Smooth muscle cell (in vitro differentiated cells): ENCODE results near the gene KIAA0040. TPM values are rescaled to one million over a fixed set of nuclear protein-coding genes. Genes with fewer than 3 reads are reported as not detected.

ENCODE experiments used
- DNase-seq: peaks from one replicate; lab custom pipeline; 2025; ENCODE audit not compliant: unreplicated experiment; lab: John Stamatoyannopoulos, UW
- H2AFZ ChIP-seq: fragments of 200-600 bp; sonication (generic); 2 replicates; pipeline ENCODE4 v1.6.0; 2016; ENCODE audit warnings: antibody characterized with exemption, low read depth, mild to moderate bottlenecking
- H3F3A ChIP-seq: fragments of 200-600 bp; sonication (generic); 2 replicates; pipeline ENCODE4 v1.6.0; 2017; ENCODE audit warnings: antibody characterized with exemption, low read depth
- H3K27ac ChIP-seq: fragments of 200-600 bp; sonication (generic); 2 replicates; pipeline ENCODE4 v1.5.1; 2016; ENCODE audit warnings: low read depth, mild to moderate bottlenecking
- H3K27me3 ChIP-seq: fragments of 200-600 bp; sonication (generic); 2 replicates; pipeline ENCODE4 v1.6.1; 2016; ENCODE audit warnings: low read depth, mild to moderate bottlenecking
- H3K36me3 ChIP-seq: fragments of 200-600 bp; sonication (generic); 2 replicates; pipeline ENCODE4 v1.5.1; 2016; ENCODE audit warnings: low read depth
- H3K4me1 ChIP-seq: fragments of 200-600 bp; sonication (generic); 2 replicates; pipeline ENCODE4 v1.5.1; 2016; ENCODE audit warnings: low read depth
- H3K4me2 ChIP-seq: fragments of 200-600 bp; sonication (generic); 2 replicates; pipeline ENCODE4 v1.6.0; 2016; ENCODE audit warnings: mild to moderate bottlenecking
- H3K4me3 ChIP-seq: fragments of 200-600 bp; sonication (generic); 2 replicates; pipeline ENCODE4 v1.5.1; 2016; ENCODE audit warnings: mild to moderate bottlenecking
- H3K79me2 ChIP-seq: fragments of 200-600 bp; sonication (generic); 2 replicates; pipeline ENCODE4 v1.6.0; 2016; ENCODE audit warnings: low read depth, mild to moderate bottlenecking
- H3K9ac ChIP-seq: fragments of 200-600 bp; sonication (generic); 2 replicates; pipeline ENCODE4 v1.6.0; 2016; ENCODE audit warnings: low read depth
- H3K9me3 ChIP-seq: fragments of 200-600 bp; sonication (generic); replicated peaks from 2 replicates; pipeline ENCODE4 v1.5.1; 2016; ENCODE audit warnings: low read depth
- H4K20me1 ChIP-seq: fragments of 200-600 bp; sonication (generic); 2 replicates; pipeline ENCODE4 v1.6.0; 2016; ENCODE audit warnings: low read depth
- CTCF ChIP-seq: fragments of 200-600 bp; sonication (generic); IDR thresholded peaks from 2 replicates; pipeline ENCODE4 v1.5.1; 2017; ENCODE audit warnings: borderline replicate concordance, mild to moderate bottlenecking, antibody characterized with exemption; ENCODE audit not compliant: insufficient read depth, poor library complexity, severe bottlenecking
- WGBS: methylation state at CpG from one replicate; pipeline ENCODE4 v1.1.7; 2016; ENCODE audit warnings: low lambda C conversion rate; 5-methylcytosine and 5-hydroxymethylcytosine counted together
- polyA plus RNA-seq: library from polyadenylated mRNA; unstranded; fragments of >200 nt; fragmentation: Nextera tagmentation; extraction: Ambion mirVana; gene quantifications from 2 replicates; pipeline ENCODE4 v1.2.1, GENCODE V29; 2016
- total RNA-seq: library from RNA; depleted of rRNA; stranded (reverse); fragments of >200 nt; gene quantifications from 2 replicates; pipeline ENCODE4 v1.2.3, GENCODE V29; 2014

Gene KIAA0040
- total and polyA plus RNA-seq, 2 experiments from 2014 or later = 3.8 to 8.9 TPM

GRCh38 chr1:175118375-175119367 is 73.9 kb downstream of the KIAA0040 start:
- H4K20me1 ChIP-seq = no peaks in the 10 kb centered on the region
- no peak overlapping the region for H3K27ac ChIP-seq
- no peak for DNase-seq
- peaks cover under 1% of the 10 kb centered on the region for H3K9me3 ChIP-seq
- WGBS = 87% methylated on average over 13 of the region's 13 CpGs
- H3K4me3 ChIP-seq = no peak overlapping the region
- TF ChIP-seq CTCF = no peak
- no peaks in the 10 kb centered on the region for H3K79me2 ChIP-seq
- no peaks in the 10 kb centered on the region for H3K27me3 ChIP-seq
- no peaks in the 10 kb centered on the region for H3F3A ChIP-seq
- no peaks in the 10 kb centered on the region for H3K4me1 ChIP-seq
- H3K9ac ChIP-seq = no peak overlapping the region
- no peaks in the 10 kb centered on the region for H3K36me3 ChIP-seq
- H3K4me2 ChIP-seq = no peak overlapping the region
- no peak overlapping the region for H2AFZ ChIP-seq

GRCh38 chr1:175116903-175117302 is 75.7 kb downstream of the KIAA0040 start:
- Histone ChIP-seq H3K4me1 (no peaks in the 10 kb centered on the region), H3K27me3 (no peaks in the 10 kb centered on the region), H2AFZ (no peak overlapping the region), H3K36me3 (no peaks in the 10 kb centered on the region), H3K4me3 (no peak overlapping the region), H4K20me1 (no peaks in the 10 kb centered on the region), H3K4me2 (no peak overlapping the region), H3K27ac (no peak overlapping the region), H3F3A (no peaks in the 10 kb centered on the region), H3K9me3 (peaks cover 6% of the 10 kb centered on the region), H3K79me2 (no peaks in the 10 kb centered on the region), H3K9ac (no peak overlapping the region)
- TF ChIP-seq CTCF = no peak
- WGBS = 77% methylated on average over 11 of the region's 11 CpGs
- no peak for DNase-seq

- Histone ChIP-seq H3K4me1 (no peaks in the 10 kb centered on the region), H3K4me2 (no peak overlapping the region), H3K79me2 (no peaks in the 10 kb centered on the region), H4K20me1 (no peaks in the 10 kb centered on the region), H3K27me3 (no peaks in the 10 kb centered on the region), H3F3A (no peaks in the 10 kb centered on the region), H3K9ac (no peak overlapping the region), H3K9me3 (peaks cover 6% of the 10 kb centered on the region), H3K4me3 (no peak overlapping the region), H3K27ac (no peak overlapping the region), H3K36me3 (no peaks in the 10 kb centered on the region), H2AFZ (no peak overlapping the region)
- DNase-seq = no peak
- 92% methylated on average over 1 of the region's 1 CpG for WGBS
- TF ChIP-seq CTCF = no peak
Measured at GRCh38 chr1:175116210-175116798, 76.3 kb downstream of the KIAA0040 start.
